OCI-M2 (cell line): ENCODE results near the gene TH.

ENCODE experiments used
- DNase-seq: peaks from one replicate; lab custom pipeline; 2025; ENCODE audit not compliant: unreplicated experiment; lab: John Stamatoyannopoulos, UW

TH gene

GRCh38 chr11:2115308-2115707 lies 56.3 kb downstream of the TH start:
- no peak for DNase-seq

GRCh38 chr11:2114430-2115241 lies 57.0 kb downstream of the TH start:
- DNase-seq: no peak
